Right renal cortex interstitium (tissue), 3 donors: ENCODE results near the gene ATG9B. TPM values are rescaled to one million over a fixed set of nuclear protein-coding genes. Genes with fewer than 3 reads are reported as not detected.

ENCODE experiments used
- DNase-seq, 3 donors: peaks; one replicate each; pipeline ENCODE4 v3.0.0-alpha.2; 2013; ENCODE audit warnings: low read depth in 3 of 3, low spot score in 2 of 3
- polyA plus RNA-seq, 3 donors: library from polyadenylated mRNA; unstranded; fragments of 120-200 nt; gene quantifications; one replicate each; pipeline ENCODE4 v1.2.1, GENCODE V29; 2013; ENCODE audit not compliant: insufficient read length in 3 of 3

The ATG9B gene
- polyA plus RNA-seq, 3 donors, result 0.99 to 2.3 (median 2.2) TPM

GRCh38 chr7:150971242-150972022 lies 52.9 kb downstream of the ATG9B start:
- DNase-seq, result no peak

DNA sequence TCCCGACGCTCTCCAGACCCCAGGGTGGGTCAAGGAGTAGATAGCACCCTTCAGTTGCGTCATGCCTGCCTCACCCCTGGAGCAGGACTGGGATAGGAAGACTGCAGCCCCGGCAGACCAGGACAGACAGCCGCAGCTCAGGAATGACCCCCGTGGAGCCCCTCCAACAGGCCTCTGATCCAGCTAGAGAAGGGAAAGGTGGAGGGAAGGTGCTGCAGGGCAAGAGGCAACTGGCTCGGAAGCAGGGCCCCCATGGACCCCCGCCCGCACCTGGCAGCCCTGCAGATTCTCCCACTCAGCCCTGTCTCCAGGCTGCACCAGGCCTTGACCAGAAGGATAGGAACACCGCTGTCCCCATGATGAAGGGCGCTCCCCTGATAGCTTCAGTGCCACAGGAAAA lies 53.9 kb downstream of the ATG9B start:
- no peak for DNase-seq

- DNase-seq, result no peak
These were observed 54.8 kb downstream of the ATG9B start for GRCh38 chr7:150969475-150969874.

DNA sequence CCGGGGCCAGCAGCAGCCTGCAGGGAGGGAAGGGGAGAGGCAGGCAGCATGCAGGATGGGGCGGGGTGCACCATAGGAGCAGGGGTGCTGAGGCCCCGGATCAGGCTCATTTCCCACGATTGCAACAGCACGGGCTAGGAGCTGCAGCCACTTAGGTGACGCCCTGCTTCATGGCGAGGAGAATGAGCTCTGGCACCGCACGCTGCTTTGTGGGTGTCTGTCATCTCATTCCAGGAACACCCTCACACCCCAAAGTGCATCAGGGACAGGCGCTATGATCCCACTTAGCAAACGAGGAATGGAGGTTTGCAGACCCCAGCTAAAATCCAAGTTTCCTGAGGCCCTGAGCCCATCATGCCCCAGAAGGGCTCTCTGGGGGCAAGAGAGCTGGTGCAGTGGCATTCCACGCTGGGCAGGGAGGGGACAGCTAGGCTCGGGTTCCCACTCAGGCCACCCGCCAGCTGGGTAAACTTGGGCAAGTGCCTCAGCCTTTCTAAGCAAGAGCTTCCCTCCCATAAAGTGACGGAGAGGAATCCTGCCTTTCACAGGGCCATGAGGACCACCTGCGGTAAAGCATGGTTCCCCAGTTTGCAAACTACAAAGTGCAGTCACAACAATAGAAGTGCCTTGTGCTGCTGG lies 55.4 kb downstream of the ATG9B start:
- DNase-seq, result no peak

GRCh38 chr7:150968056-150968733 lies 56.1 kb downstream of the ATG9B start:
- DNase-seq, result no peak

- DNase-seq, result no peak
These were observed 56.9 kb downstream of the ATG9B start for GRCh38 chr7:150967349-150967748.

DNA sequence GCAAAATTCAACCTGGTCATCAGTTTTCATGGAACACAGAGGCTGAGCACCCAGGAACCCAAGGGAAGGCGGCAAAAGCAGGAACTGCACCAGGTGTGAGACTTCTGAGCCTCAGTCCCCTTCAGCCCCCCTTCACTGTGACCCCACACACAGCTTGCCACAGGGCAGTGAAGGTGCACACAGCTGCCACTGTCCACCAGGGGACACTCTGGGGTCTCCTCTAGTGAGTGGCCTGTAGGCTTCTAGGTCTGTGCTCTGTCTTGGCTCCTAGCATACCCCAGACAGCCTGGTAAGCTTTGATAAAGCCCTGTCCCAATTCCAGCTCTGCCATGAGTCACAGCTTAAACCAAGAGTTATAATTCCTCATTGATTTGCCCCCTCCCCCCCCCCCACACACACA lies 58.3 kb downstream of the ATG9B start:
- DNase-seq, result no peak

- DNase-seq, result no peak
These were observed 58.9 kb downstream of the ATG9B start for GRCh38 chr7:150965273-150965830.

Other genes starting within 250 kb of the ATG9B start
- 100 to 1,000 TPM in 1 of 3 donors, 10 to 100 TPM in 2; 80.2 to 115 (median 87.1) TPM for gene TMEM176B, start 224.1 kb downstream of the ATG9B start, polyA plus RNA-seq
- 100 to 1,000 TPM in 1 of 3 donors, 10 to 100 TPM in 2; 80.7 to 126 (median 89.0) TPM for gene TMEM176A, start 223.7 kb downstream of the ATG9B start, polyA plus RNA-seq
- 10 to 100 TPM; 41.9 to 77.1 (median 57.5) TPM for gene AOC1, start 172.0 kb downstream of the ATG9B start, polyA plus RNA-seq
- 10 to 100 TPM; 13.2 to 14.6 (median 14.1) TPM for gene KCNH2, start 46.2 kb downstream of the ATG9B start, polyA plus RNA-seq
- 1 to 10 TPM; 6.8 to 7.6 (median 7.0) TPM for gene NOS3, start 33.5 kb downstream of the ATG9B start, polyA plus RNA-seq
- 10 to 100 TPM; 15.2 to 18.4 (median 15.5) TPM for gene ABCB8, start 4.0 kb upstream of the ATG9B start, polyA plus RNA-seq
- 1 to 10 TPM; 1.1 to 2.4 (median 1.2) TPM for gene ASIC3, start 24.0 kb upstream of the ATG9B start, polyA plus RNA-seq
- gene CDK5, start 33.4 kb upstream of the ATG9B start, polyA plus RNA-seq, result 10 to 100 TPM; 15.1 to 19.3 (median 17.1) TPM
- gene SLC4A2, start 35.1 kb upstream of the ATG9B start, polyA plus RNA-seq, result 10 to 100 TPM; 70.5 to 87.7 (median 73.5) TPM
- gene FASTK, start 56.3 kb upstream of the ATG9B start, polyA plus RNA-seq, result 10 to 100 TPM; 44.2 to 50.8 (median 44.9) TPM
- 10 to 100 TPM; 21.1 to 26.4 (median 21.4) TPM for gene TMUB1, start 59.0 kb upstream of the ATG9B start, polyA plus RNA-seq
- 10 to 100 TPM; 54.3 to 61.2 (median 60.2) TPM for gene AGAP3, start 62.0 kb upstream of the ATG9B start, polyA plus RNA-seq
- gene GBX1, start 143.2 kb upstream of the ATG9B start, polyA plus RNA-seq, result under 1 TPM in 2 of 3 donors, not detected in 1; 0.14 to 0.18 TPM
- gene ASB10, start 162.8 kb upstream of the ATG9B start, polyA plus RNA-seq, result not detected
- gene H2BK1, start 186.0 kb upstream of the ATG9B start, polyA plus RNA-seq, result not detected
- gene ABCF2, start 202.7 kb upstream of the ATG9B start, polyA plus RNA-seq, result 10 to 100 TPM; 23.3 to 24.8 (median 24.3) TPM
- gene CHPF2, start 208.0 kb upstream of the ATG9B start, polyA plus RNA-seq, result 10 to 100 TPM; 20.4 to 22.6 (median 21.4) TPM
- 10 to 100 TPM; 52.6 to 58.6 (median 54.5) TPM for gene SMARCD3, start 224.2 kb upstream of the ATG9B start, polyA plus RNA-seq